ENCODE results near the gene TBC1D3B.
"Not testable (repeated sequence)": the region's sequence is repeated elsewhere in the genome, so short reads cannot be mapped to it uniquely, and the experiment has no call there.

Gene TBC1D3B

DNA sequence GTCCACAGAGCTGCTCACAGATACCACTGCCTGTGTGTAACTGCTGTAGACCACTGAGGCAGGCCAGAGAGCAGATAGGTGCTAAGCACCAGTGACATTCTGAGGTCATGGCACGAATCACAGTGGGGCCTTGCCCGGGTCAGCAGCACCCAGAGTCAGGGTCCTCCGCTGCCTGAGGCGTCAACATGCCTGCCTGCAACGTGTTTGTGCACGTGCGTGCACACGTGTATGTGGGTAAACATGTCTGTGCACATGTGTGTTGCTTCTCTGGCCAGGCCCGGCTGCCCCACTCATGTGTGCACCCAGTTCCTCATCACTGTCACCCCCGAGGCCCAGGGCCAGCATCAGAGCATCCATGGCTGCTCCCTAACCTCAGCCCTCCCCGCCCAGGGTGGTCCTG, at the start of gene TBC1D3B:
Gene TBC1D3B (minus strand): TSS at position 101 of the 400 bp plus-strand sequence. CDS start 1,586 bp downstream, outside the sequence.
- DNase-seq = not testable (repeated sequence)

DNA sequence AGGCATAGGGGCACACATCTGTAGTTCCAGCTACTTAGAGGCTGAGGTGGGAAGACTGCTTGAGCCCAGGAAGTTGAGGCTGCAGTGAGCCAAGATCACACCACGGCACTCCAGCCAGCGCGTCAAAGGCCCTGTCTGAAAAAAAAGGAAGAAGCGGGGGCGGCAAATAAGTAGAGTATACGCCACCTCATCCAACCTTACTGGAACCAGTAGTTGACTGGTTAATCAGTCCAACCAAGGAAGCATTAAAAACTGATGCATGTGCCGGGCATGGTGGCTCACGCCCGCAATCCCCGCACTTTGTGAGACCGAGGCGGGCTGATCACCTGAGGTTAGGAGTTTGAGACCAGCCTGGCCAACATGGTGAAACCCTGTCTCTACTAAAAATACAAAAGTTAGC, 46.5 kb upstream of the TBC1D3B start:
- DNase-seq = not testable (repeated sequence)

DNA sequence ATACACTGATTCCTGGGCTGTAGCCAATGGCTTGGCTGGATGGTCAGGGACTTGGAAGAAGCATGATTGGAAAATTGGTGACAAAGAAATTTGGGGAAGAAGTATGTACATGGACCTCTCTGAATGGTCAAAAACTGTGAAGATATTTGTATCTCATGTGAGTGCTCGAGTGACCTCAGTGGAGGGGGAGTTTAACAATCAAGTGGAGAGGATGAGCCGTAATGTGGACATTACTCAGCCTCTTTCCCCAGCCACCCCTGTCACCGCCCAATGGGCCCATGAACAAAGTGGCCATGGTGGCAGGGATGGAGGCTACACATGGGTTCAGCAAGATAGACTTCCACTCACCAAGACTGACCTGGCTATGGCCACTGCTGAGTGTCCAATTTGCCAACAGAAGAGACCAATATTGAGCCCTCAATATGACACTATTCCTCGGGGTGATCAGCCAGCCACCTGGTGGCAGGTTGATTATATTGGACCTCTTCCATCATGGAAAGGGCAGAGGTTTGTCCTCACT, 45.2 kb upstream of the TBC1D3B start:
- not testable (repeated sequence) for DNase-seq

DNA sequence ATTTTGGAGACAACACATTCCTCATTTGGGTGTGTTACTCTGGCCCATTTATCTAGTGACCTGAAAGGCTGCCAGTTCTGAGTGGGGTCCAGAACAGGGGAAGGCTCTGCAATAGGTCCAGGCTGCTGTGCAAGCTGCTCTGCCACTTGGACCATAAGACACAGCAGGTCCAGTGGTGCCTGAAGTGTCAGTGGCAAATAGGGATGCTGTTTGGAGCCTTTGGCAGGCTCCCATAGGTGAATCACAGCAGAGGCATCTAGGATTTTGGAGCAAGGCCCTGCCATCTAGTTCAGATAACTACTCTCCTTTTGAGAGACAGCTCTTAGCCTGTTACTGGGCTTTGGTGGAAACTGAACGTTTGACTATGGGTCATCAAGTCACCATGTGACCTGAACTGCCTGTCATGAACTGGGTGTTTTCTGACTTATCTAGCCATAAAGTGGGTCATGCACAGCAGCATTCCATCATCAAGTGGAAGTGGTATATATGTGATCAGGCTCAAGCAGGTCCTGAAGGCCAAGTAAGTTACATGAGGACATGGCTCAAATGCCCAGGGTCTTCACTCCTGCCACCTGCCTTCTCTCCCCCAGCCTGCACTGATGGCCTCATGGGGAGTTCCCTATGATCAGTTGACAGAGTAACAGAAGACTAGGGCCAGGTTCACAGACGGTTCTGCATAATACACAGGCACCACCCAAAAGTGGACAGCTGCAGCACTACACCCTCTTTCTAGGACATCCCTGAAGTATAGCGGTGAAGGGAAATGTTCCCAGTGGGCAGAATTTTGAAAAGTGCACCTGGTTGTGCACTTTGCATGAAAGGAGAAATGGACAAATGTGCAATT, 44.5 kb upstream of the TBC1D3B start:
- DNase-seq = not testable (repeated sequence)

DNA sequence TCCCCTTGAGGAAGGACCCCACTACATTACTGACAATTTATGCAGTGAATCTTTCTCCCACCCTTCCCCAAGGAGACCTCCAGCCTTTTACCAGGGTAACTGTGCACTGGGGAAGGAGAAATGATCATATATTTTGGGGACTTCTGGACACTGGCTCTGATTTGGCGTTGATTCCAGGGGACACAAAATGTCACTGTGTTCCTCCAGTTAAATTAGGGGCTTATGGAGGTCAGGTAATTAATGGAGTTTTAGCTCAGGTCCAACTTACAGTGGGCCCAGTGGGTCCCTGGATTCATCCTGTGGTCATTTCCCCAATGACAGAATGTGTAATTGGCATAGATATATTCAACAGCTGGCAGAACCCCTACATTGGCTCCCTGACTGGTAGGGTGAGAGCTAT, 43.1 kb upstream of the TBC1D3B start:
- DNase-seq = not testable (repeated sequence)

DNA sequence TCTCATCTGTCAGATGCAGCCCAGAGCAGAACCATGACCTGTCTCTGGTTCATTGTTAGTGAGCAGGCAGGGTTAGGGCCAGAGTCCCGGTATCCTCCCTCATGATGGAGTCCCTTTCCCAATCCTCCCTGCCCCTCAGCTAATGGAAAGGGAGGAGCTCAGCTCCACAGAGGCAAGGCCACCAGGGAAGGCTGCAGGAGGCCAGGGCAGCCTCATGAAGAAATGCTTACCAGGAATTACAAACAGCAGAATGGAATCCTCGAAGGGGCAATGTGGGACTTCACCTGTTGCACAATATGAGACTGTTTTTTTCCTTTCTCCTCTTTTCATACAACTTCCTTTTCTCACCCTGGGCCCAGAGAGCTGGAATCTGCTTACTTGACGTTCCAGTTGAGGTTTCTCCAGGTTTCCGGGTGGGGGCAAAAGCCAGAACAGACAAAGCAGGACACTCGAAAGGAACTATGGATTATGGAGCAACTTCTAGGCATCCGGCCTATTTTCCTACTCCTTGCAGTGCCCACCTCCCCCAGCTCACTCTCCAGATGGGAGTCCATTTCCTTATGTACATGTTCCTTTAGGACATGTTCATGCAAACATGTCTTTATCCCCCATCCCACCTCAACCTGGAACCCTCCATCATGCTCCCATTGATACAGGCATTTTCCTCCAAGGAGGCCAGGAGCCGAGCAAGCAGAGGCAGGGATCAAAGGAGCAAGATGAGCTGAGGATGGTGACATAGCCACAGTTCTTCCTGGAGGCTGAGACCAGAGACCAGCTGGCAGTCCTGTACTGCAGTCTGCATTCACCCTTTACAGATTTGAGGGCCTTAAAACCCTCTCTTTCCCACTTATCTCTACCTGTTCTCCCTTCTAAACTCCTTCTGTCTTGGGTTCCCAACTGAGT, 39.2 kb upstream of the TBC1D3B start:
- not testable (repeated sequence) for DNase-seq

DNA sequence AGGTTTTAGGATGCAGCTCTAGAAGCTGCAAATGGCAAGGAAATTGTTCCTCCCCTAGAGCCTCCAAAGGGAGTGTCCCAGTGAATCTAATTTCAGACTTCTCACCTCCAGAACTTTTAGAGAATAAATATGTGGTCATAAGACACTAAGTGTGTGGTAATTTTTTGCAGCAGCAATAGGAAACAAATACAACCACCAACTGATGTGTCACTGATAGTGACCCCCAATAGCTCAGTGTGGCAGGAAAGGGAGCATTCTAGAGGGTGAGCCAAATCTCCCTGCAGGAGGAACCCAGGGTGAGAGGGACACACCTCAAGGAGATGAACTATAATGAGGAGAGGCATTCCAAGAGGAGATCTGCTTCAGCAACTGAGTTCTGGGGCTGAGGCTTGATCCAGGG, 38.5 kb upstream of the TBC1D3B start:
- no peak for DNase-seq

DNA sequence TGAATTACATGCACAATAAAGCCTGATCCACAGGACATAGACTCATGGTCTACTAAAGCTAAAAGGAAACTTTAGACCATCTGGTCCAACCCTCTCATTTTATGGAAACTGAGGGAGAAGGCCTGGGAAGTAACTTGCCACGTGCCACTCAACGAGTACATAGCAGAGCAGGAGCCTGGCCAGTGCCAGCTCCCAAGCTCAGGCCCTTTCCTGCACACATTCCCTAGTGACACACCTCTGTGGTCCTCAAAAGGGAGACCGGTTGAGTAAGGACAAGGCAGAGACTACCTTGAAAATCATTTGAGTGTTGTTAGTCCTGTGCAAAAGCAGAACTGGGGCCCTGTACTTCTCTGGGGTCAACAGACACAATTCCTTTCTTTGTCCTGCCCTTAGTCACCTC, 37.3 kb upstream of the TBC1D3B start:
- no peak for DNase-seq

DNA sequence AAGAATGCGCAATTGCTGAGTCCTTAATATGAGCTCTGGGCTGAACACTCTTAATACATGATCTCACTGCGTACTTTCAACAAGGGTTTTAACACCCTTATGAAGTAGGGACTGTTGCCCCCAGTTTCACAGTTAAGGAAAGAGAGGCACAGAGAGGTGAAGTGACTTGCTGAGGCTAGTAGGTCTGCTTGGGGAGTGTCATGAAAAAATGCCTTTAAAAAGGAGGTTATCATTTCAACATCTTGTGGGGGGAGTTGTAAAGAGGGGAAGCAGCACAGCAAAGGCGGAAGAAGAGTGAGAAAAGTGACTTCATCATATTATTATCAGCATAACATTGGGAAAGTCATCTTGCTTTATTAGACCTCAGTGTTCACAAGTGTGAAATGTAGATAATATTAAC, 36.5 kb upstream of the TBC1D3B start:
- no peak for DNase-seq

DNA sequence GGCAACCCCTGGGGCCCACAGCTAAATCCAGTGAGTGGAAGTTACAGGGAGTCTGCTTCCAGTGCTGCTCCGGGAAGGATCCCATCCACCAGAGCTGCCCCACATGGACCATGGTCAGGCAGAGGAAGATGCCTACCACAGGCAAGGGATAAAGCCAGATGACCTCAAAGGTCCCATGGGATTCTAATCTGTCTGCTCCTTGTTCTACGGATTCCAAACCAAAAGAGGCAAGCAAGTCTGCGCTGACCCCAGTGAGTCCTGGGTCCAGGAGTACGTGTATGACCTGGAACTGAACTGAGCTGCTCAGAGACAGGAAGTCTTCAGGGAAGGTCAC, 35.8 kb upstream of the TBC1D3B start:
- DNase-seq = no peak

DNA sequence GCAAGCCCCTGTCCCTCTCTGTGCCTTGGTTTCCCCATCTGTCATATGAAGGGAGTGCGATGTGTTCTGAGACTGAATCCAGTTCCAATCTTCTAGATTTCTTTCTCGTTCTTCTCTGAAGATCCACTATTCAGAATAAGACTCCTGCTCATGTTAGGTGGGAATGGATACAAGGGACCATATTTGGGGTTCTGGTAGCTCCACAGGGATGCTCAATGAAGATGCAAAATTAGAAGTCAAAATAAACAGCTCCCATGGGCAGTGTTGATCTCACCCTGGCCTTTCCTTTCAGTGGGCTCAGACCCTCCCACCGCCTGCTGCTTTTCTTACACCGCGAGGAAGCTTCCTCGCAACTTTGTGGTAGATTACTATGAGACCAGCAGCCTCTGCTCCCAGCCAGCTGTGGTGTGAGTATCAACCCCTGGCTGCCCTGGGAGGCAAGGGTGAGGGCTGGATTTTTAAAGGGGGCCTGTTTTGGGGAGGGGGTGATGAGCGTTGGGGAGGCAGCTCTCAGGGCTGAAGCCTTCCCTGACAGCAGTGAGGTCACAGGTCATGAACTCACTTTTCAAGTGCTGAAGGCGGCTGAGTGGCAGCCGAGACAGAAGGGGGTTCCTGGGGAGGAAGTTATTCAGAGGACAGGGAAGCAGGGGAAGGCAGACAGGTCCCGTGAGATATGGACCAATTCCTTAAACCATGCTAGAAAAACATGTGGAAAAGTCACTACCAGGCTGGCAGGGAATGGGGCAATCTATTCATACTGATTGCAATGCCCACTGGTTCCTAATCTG, 35.2 kb upstream of the TBC1D3B start:
- not testable (repeated sequence) for DNase-seq

DNA sequence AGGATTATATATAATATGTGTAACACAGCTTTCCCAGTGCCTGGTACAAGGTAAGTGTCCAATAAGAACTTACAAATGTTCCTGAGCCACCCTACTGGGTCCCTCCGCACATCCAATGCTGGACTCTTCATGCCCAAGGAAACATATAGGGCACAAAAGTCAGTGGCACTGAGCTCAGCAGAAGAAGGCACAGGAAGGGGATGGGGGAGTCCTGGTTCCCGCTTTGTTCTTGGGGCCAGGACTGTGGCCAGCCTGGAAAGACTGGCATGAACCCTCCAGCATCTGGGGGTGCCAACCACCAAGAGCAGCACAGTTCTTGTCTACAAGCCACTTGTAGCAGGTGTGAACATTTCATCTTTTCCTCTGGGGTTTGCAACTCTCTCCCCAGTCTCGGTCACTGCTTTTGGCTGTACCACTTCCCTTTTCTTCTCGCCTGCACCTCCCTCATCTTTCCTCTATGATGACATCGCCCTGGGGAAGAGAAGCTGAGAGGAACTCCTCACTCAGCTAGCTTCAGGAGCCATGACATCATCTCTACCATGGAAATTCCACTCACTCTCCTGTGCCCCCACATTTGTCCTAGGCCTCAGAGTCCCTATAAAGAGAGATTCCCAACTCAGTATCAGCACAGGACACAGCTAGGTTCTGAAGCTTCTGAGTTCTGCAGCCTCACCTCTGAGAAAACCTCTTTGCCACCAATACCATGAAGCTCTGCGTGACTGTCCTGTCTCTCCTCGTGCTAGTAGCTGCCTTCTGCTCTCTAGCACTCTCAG, 34.2 kb upstream of the TBC1D3B start, which contains the start of gene CCL4L2:
Gene CCL4L2 (plus strand): TSS at position 625 of the 773 bp plus-strand sequence.
- DNase-seq = not testable (repeated sequence)

DNA sequence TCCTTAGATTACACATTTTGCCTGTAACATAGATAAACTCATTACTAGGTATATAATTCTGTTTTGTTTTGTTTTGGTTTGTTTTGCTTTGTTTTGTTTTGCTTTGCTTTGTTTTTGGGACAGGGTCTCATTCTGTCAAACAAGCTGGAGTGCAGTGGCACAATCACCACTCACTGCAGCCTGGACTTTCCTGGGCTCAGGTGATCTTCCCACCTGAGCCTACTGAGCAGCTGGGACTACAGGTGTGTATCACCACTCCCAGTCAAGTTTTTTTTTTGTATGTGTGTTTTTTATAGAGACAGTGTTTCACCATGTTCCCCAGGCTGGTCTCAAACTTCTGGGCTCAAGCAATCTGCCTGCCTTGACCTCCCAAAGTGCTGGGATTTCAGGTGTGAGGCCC, 33.1 kb upstream of the TBC1D3B start:
- DNase-seq = no peak

DNA sequence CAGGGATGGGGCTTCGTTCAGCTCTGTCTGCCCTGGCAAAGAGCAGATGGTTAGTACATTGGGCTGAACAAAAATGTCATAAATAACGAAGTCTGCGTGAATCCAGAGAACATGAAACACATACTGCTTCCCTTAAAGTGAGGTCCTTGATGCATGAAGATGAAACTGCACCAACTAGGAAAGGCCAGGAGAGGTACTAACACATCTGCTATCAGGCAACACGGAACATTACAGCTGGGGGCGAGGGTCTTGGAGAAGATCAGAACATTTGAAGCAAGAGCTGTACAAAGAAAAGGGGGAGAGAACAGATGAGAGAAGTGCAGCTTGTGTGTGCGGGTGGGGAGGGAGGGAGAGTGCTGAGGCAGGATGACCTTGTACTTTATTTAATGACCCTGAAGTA, 30.9 kb upstream of the TBC1D3B start:
- DNase-seq = not testable (repeated sequence)

DNA sequence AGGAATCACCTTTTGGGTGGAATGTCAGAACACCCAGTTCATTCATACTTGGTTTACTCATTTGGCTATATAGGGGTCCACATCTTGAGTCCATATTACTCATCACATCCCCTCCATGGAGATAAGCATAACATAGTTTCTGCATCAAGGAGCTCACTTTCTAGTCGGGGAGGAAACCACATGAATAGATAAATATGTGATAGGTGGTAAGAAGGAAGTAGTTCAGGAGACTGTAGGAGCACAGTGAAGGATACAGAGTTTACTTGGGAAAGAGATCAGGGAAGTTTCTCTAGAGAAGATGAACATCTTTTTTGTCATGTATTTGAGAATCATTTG, 30.0 kb upstream of the TBC1D3B start:
- DNase-seq = not testable (repeated sequence)

DNA sequence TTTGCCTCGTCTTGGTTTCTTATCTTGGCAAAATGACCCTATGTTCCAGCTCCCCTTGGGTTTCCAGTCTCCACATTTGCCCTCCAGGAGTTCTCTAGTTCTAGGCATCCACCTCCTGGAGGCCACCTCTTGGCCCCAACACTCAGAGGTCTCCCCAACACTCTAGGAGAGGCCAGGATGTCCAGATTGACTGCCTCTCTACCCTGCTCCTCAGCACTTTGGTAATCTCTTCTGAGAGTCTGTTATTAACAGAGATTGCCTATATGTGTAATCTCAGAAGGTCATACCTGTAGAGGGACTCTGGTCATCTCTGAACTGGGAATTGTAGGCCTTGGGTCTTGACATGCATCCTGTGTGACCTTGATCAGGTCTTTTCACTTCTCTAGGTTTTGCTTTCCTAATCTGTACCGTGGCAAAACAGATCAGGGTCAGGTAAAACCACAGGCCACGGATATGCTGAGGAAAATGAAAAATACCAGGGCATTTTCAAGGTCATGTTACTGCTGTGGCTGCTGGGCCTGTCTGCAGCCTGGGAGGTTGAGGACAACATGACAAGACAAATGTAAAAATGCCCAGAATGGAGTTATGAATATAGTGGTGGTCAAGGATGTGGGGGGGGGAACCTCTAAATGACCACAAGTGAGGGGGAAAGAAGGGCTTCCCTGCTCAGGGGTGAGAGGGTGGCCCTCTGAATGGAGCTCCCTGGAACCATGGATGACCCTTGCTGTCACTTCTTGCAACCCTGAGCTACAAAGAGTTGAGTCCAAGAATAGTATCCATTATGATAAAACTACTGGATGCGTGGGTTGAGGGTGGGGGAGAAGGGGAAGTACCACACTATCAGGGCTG, 29.4 kb upstream of the TBC1D3B start:
- DNase-seq = no peak

DNA sequence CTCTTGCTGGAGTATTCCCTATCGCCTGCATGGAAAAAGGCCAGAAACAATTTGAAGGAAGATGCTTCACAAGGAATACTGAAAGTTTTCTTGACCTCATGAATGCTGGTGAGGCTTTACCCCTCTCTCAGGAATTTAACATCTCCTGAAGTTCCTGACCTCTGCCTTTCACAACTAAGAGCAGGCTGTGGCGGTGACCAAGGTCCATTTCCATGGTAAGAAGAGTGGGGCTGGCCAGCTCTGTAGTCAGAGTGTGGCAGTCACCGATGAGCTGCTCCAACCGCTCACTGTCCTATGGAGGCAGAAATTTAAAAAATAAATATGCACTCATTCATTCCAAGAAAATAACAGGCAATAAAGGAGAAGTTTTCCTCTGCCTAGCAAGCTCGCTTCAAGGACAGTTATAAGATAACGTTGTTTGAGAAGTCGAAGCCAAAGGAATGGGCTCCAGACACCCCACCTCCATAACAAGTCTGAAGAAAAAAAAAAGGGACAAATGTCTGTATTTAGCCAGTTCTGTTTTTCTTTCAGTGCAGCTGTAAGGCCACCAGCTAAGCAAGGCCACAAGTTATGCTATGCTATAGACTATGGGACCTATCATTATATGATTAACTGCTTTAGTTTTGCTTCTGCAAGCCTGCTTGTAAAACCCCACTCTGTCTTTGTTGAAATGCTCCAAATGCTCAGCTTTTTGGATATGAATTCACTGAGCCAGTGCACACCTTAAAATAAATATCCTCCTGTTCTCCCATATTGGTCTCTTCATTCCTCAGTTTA, 28.5 kb upstream of the TBC1D3B start:
- DNase-seq = no peak

DNA sequence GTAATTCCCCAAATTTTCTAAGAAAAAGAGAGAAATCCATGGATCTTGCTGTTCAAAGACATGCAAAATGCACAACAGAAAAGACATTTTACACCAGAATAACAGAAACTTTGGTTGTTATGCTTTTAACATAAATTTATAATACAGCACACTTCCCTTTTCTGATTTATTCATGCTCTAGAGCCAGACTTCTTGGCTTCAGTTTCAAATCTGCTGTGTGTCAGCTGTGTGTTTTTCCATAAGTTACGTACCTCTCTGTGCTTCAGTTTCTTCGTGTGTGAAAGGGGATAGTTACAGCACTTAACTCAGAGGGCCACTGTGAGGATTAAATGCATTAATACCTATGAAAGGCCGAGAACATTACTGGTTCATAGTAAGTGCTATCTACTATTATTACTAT, 26.9 kb upstream of the TBC1D3B start:
- DNase-seq = no peak

DNA sequence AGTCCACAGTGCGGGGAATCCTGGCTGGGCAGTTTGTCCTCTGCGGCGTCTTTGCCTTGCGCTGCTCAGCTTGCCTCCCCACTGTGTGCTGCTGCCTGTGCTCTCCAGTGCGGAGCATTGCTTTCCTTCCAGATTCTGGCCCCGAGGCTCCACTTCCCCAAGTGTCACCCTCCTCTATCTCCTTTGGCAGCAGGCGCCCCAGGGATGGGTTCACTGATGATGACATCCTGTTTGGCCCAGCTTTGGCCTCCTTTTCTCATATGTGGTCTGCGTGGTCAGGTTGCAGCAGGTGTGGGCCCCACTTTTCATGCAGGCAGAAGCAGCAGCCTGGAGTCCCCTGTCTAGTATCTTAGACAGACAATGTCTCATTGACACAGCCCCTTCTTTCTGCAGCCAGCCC, 25.1 kb upstream of the TBC1D3B start:
- DNase-seq = not testable (repeated sequence)

DNA sequence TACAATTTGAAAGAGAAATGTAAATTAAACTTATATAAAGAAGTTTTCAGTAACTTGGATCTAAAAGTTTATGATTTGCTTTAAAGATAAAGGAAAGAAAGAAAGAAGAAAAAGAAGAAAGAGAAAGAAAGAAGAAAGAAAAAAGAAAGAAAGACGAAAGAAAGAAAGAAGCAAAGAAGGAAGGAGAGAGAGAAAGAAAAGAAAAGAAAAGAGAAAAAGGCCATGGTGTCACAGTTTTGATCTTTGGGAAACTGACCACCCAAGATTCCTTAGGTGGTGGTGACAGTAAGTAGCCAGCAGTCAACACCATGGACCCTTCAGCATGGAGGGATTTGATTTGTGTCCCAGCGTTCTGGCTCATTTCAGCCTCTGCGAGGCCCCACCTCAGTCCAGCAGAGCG, 24.7 kb upstream of the TBC1D3B start:
- DNase-seq = not testable (repeated sequence)
